ENCODE results near the gene MYO1B. TPM values are rescaled to one million over a fixed set of nuclear protein-coding genes. Genes with fewer than 3 reads are reported as not detected.

Gene MYO1B
- total and polyA plus RNA-seq, 10 of the 15 experiments (the other 5 are each of a cell fraction or from before 2014, with no cell fraction given): 0.10 to 4.2 (median 1.6) TPM

GRCh38 chr2:191231995-191232394, 13.2 kb upstream of the MYO1B start:
- H3K9ac ChIP-seq (ENCODE audit: control insufficient read depth, insufficient read depth, low read length): no peak overlapping the region
- H3K36me3 ChIP-seq (ENCODE audit: control insufficient read depth in 2 of 2, insufficient read depth in 2 of 2, low read length in 1 of 2): no peaks in the 10 kb centered on the region
- in situ Hi-C loops (cut with MboI): no loop called here
- H4K20me1 ChIP-seq (ENCODE audit: control insufficient read depth, insufficient read depth): no peaks in the 10 kb centered on the region
- H3K4me3 ChIP-seq: no peak overlapping the region
- ChIA-PET RAD21 (ENCODE audit: unreplicated experiment) (no interaction called here), CTCF (interaction anchor here (1.1 to 1.5 kb wide), 2 partner anchors 13 to 179 kb away, joined by 3 to 4 read pairs; no protein-coding TSS in a partner anchor), POLR2A (no interaction called here), SMC1A (ENCODE audit: uncharacterized antibody, unreplicated experiment) (no interaction called here)
- ATAC-seq (no peak), FAIRE-seq (no peak), DNase-seq (ENCODE audit: low read depth, low spot score) (no peak)
- no peaks in the 10 kb centered on the region for H3K27me3 ChIP-seq (replicated peaks in 1 of 2; ENCODE audit: control insufficient read depth in 2 of 2, insufficient read depth in 2 of 2, low read length in 1 of 2)
- peak; percentile 16 to 33 (median 28); a peak in 3 of 6 replicates for TF ChIP-seq CTCF (IDR thresholded peaks at IDR 0.05 in 2 of 3, conservative IDR thresholded peaks at IDR 0.05 in 1 of 3; ENCODE audit: control insufficient read depth in 2 of 3, extremely low read depth in 1 of 3, insufficient read depth in 1 of 3, low read depth in 3 of 3, low read length in 3 of 3)
- TF ChIP-seq SMC3 (IDR thresholded peaks at IDR 0.05; ENCODE audit: borderline replicate concordance, low read length): peak; percentile 24; the same call in 1 of the 2 replicates
- TF ChIP-seq RELA (IDR thresholded peaks at IDR 0.05; ENCODE audit: borderline replicate concordance, partially characterized antibody): no peak
- 0 out of 2 replicates have a peak, but pooled peaks cover 8% of the 10 kb centered on the region for H3K4me1 ChIP-seq (ENCODE audit: control insufficient read depth, insufficient read depth, low read length)
- no peaks in the 10 kb centered on the region for H3K79me2 ChIP-seq (ENCODE audit: control insufficient read depth, insufficient read depth, low read length)
- BruUV-seq (replicated peaks): no TSS peak
- intact Hi-C loops (cut with micrococcal nuclease; ENCODE audit: unreplicated experiment): loop anchor here (5.0 kb wide), 1 partner anchor 285 kb away; no protein-coding TSS in a partner anchor
- 0% methylated on average over 2 of the region's 2 CpGs for WGBS (ENCODE audit: insufficient coverage, insufficient replicate concordance, low lambda C conversion rate, missing lambda C conversion rate)
- H3K9me3 ChIP-seq (replicated peaks; ENCODE audit: control insufficient read depth, insufficient read depth, low read length): no peaks in the 10 kb centered on the region
- H3K27ac ChIP-seq (ENCODE audit: control insufficient read depth, insufficient read depth): no peak overlapping the region
- H2AFZ ChIP-seq (ENCODE audit: control insufficient read depth, low read depth, low read length): no peak overlapping the region
- no peak overlapping the region for H3K4me2 ChIP-seq (ENCODE audit: control insufficient read depth, insufficient read depth)

- in situ Hi-C loops (cut with MboI): no loop called here
- peak; percentile 59 for ATAC-seq
- CTCF ChIA-PET: no interaction called here
- TF ChIP-seq NFIC (IDR thresholded peaks at IDR 0.05; ENCODE audit: low read depth, low read length) (no peak), NR2F1 (conservative IDR thresholded peaks at IDR 0.05) (no peak), ATF7 (IDR thresholded peaks at IDR 0.05; ENCODE audit: low read depth) (no peak), JUNB (IDR thresholded peaks at IDR 0.05) (no peak), TCF7 (IDR thresholded peaks at IDR 0.05; ENCODE audit: borderline replicate concordance) (no peak), HDAC6 (IDR thresholded peaks at IDR 0.05; ENCODE audit: unreplicated experiment) (no peak), PRDM15 (CRISPR knock-in tag; IDR thresholded peaks at IDR 0.05) (no peak), HDGF (IDR thresholded peaks at IDR 0.05) (no peak), BACH1 (IDR thresholded peaks at IDR 0.05; ENCODE audit: borderline replicate concordance) (no peak), EGR1 (IDR thresholded peaks at IDR 0.05; ENCODE audit: borderline replicate concordance in 1 of 2, low read depth in 2 of 2, low read length in 2 of 2) (no peak), CHD1 (IDR thresholded peaks at IDR 0.05; ENCODE audit: low read depth, low read length) (no peak)
Observed at GRCh38 chr2:191233533-191233932, 11.7 kb upstream of the MYO1B start.

More at GRCh38 chr2:191233533-191233932, 11.7 kb upstream of the MYO1B start:
- Histone ChIP-seq H3K4me1 (ENCODE audit: control insufficient read depth, insufficient read depth, low read length) (0 out of 2 replicates have a peak, but pooled peaks cover 8% of the 10 kb centered on the region), H3K9ac (ENCODE audit: control insufficient read depth, insufficient read depth, low read length) (no peak overlapping the region), H3K4me3 (no peak overlapping the region), H3K4me2 (ENCODE audit: control insufficient read depth, insufficient read depth) (no peak overlapping the region), H3K36me3 (ENCODE audit: control insufficient read depth in 2 of 2, insufficient read depth in 2 of 2, low read length in 1 of 2) (no peaks in the 10 kb centered on the region), H3K27me3 (replicated peaks in 1 of 2; ENCODE audit: control insufficient read depth in 2 of 2, insufficient read depth in 2 of 2, low read length in 1 of 2) (no peaks in the 10 kb centered on the region), H3K27ac (ENCODE audit: control insufficient read depth, insufficient read depth) (no peak overlapping the region), H2AFZ (ENCODE audit: control insufficient read depth, low read depth, low read length) (no peak overlapping the region), H3K9me3 (replicated peaks; ENCODE audit: control insufficient read depth, insufficient read depth, low read length) (no peaks in the 10 kb centered on the region), H3K79me2 (ENCODE audit: control insufficient read depth, insufficient read depth, low read length) (no peaks in the 10 kb centered on the region), H4K20me1 (ENCODE audit: control insufficient read depth, insufficient read depth) (no peaks in the 10 kb centered on the region)
- DNase-seq (ENCODE audit: low read depth, low spot score): no peak
- ChIA-PET POLR2A (no interaction called here), SMC1A (ENCODE audit: uncharacterized antibody, unreplicated experiment) (no interaction called here), RAD21 (ENCODE audit: unreplicated experiment) (no interaction called here)
- intact Hi-C loops (cut with micrococcal nuclease; ENCODE audit: unreplicated experiment): loop anchor here (5.0 kb wide), 1 partner anchor 284 kb away; no protein-coding TSS in a partner anchor
- no peak for FAIRE-seq
- 14% methylated on average over 5 of the region's 5 CpGs for WGBS (ENCODE audit: insufficient coverage, insufficient replicate concordance, low lambda C conversion rate, missing lambda C conversion rate)
- no TSS peak for BruUV-seq (replicated peaks)

All from GM12878 (cell line).